WTC11 (cell line): Measurements from ENCODE around the gene TANGO6. TPM values are rescaled to one million over a fixed set of nuclear protein-coding genes. Genes with fewer than 3 reads are reported as not detected.
A peak's percentile ranks its signal among the peaks of the same experiment; 100 is the strongest.

Source experiments
- ATAC-seq: fragments of 200-7000 bp; cut with Tn5 transposase; 2 replicates; pipeline ENCODE4 v1.10.0; 2021; ENCODE audit warnings: mild to moderate bottlenecking, moderate library complexity
- CTCF ChIA-PET: fragments of 300-600 bp; sonication (Branson Sonifier 250); formaldehyde crosslinking; loops from one replicate; lab custom pipeline; 2021; ENCODE audit warnings: antibody characterized with exemption; lab: Charles Lee
- POLR2A ChIA-PET: fragments of 350-600 bp; sonication (Branson Sonifier 250); formaldehyde crosslinking; loops from one replicate; lab custom pipeline; 2021; ENCODE audit warnings: antibody characterized with exemption; lab: Charles Lee
- DNase-seq: peaks from one replicate; pipeline ENCODE4 v3.0.0; 2021; ENCODE audit warnings: low spot score
- H3K27ac Mint-ChIP-seq: 2 replicates; pipeline ENCODE4 v1.8.0; 2021; ENCODE audit warnings: mixed read lengths
- H3K27me3 Mint-ChIP-seq: 2 replicates; pipeline ENCODE4 v1.8.0; 2021; ENCODE audit warnings: low read depth, mild to moderate bottlenecking, moderate library complexity, mixed read lengths
- H3K36me3 Mint-ChIP-seq: 2 replicates; pipeline ENCODE4 v1.8.0; 2021; ENCODE audit warnings: mixed read lengths
- H3K4me1 Mint-ChIP-seq: 2 replicates; pipeline ENCODE4 v1.8.0; 2022; ENCODE audit warnings: mixed read lengths
- H3K4me3 Mint-ChIP-seq: 2 replicates; pipeline ENCODE4 v1.8.0; 2021; ENCODE audit warnings: mild to moderate bottlenecking, moderate library complexity, mixed read lengths
- H3K9me3 Mint-ChIP-seq: 2 replicates; pipeline ENCODE4 v1.8.0; 2021; ENCODE audit warnings: mixed read lengths
- ATF1 ChIP-seq: sonication (generic); formaldehyde crosslinking; IDR thresholded peaks from 2 replicates; pipeline ENCODE4 v1.8.1; 2023; ENCODE audit warnings: mild to moderate bottlenecking, moderate library complexity, missing genetic modification reagents
- CBFB ChIP-seq: sonication (generic); formaldehyde crosslinking; IDR thresholded peaks from 2 replicates; pipeline ENCODE4 v1.8.1; 2022; ENCODE audit warnings: mild to moderate bottlenecking, low read depth, missing genetic modification reagents
- ETV6 ChIP-seq: sonication (generic); formaldehyde crosslinking; IDR thresholded peaks from 2 replicates; pipeline ENCODE4 v1.8.1; 2022; ENCODE audit warnings: mild to moderate bottlenecking, missing genetic modification reagents
- FOXK1 ChIP-seq: sonication (generic); formaldehyde crosslinking; IDR thresholded peaks from 2 replicates; pipeline ENCODE4 v1.8.0; 2022; ENCODE audit warnings: mild to moderate bottlenecking, moderate library complexity, missing genetic modification reagents
- GTF2I ChIP-seq: fragments of 250-450 bp; sonication (Bioruptor Pico); conservative IDR thresholded peaks from 2 replicates; pipeline ENCODE4 v1.4.0; 2021; ENCODE audit warnings: mild to moderate bottlenecking
- HMGA2 ChIP-seq: fragments of 250-450 bp; sonication (Bioruptor Pico); IDR thresholded peaks from 2 replicates; pipeline ENCODE4 v1.4.0; 2021; ENCODE audit warnings: mild to moderate bottlenecking, moderate library complexity
- IRF2 ChIP-seq: sonication (generic); formaldehyde crosslinking; IDR thresholded peaks from 2 replicates; pipeline ENCODE4 v1.8.0; 2022; ENCODE audit warnings: low read depth, missing genetic modification reagents, borderline replicate concordance
- JUN ChIP-seq: sonication (generic); formaldehyde crosslinking; IDR thresholded peaks from 2 replicates; pipeline ENCODE4 v1.8.0; 2023; ENCODE audit warnings: mild to moderate bottlenecking, missing genetic modification reagents
- OVOL2 ChIP-seq: fragments of 250-450 bp; sonication (Bioruptor Pico); IDR thresholded peaks from 2 replicates; pipeline ENCODE4 v1.9.0; 2021; ENCODE audit warnings: mild to moderate bottlenecking, borderline replicate concordance
- PRRX2 ChIP-seq: fragments of 250-450 bp; sonication (Bioruptor Pico); IDR thresholded peaks from 2 replicates; pipeline ENCODE4 v1.8.0; 2021; ENCODE audit warnings: mild to moderate bottlenecking
- RORB ChIP-seq: fragments of 250-450 bp; sonication (Bioruptor Pico); IDR thresholded peaks from 2 replicates; pipeline ENCODE4 v1.9.0; 2021; ENCODE audit warnings: mild to moderate bottlenecking
- ZNF219 ChIP-seq: sonication (generic); formaldehyde crosslinking; IDR thresholded peaks from 2 replicates; pipeline ENCODE4 v1.8.0; 2023; ENCODE audit warnings: missing genetic modification reagents, mild to moderate bottlenecking, borderline replicate concordance
- ZNF232 ChIP-seq: sonication (generic); formaldehyde crosslinking; IDR thresholded peaks from 2 replicates; pipeline ENCODE4 v1.8.0; 2022; ENCODE audit warnings: mild to moderate bottlenecking, missing genetic modification reagents
- total RNA-seq: library from RNA; stranded (reverse); gene quantifications from 3 replicates; pipeline ENCODE4 v1.2.3, GENCODE V29; 2021
- TF ChIP-seq, protein P1 (sequence below): sonication (generic); formaldehyde crosslinking; IDR thresholded peaks from 2 replicates; pipeline ENCODE4 v1.8.0; 2022; ENCODE audit warnings: mild to moderate bottlenecking, missing genetic modification reagents
- TF ChIP-seq, protein P2 (sequence below): sonication (generic); formaldehyde crosslinking; IDR thresholded peaks from 2 replicates; pipeline ENCODE4 v1.8.1; 2022; ENCODE audit warnings: low read depth, mild to moderate bottlenecking, moderate library complexity, missing genetic modification reagents, borderline replicate concordance
- TF ChIP-seq, protein P3 (sequence below): fragments of 250-450 bp; sonication (Bioruptor Pico); conservative IDR thresholded peaks from 2 replicates; pipeline ENCODE4 v1.9.0; 2021; ENCODE audit warnings: mild to moderate bottlenecking
- TF ChIP-seq, protein P4 (sequence below): sonication (generic); formaldehyde crosslinking; IDR thresholded peaks from 2 replicates; pipeline ENCODE4 v1.8.1; 2023; ENCODE audit warnings: mild to moderate bottlenecking, missing genetic modification reagents
- TF ChIP-seq, protein P5 (sequence below): sonication (generic); formaldehyde crosslinking; IDR thresholded peaks from 2 replicates; pipeline ENCODE4 v1.8.1; 2023; ENCODE audit warnings: mild to moderate bottlenecking, moderate library complexity, missing genetic modification reagents
- TF ChIP-seq, protein P6 (sequence below): sonication (generic); formaldehyde crosslinking; IDR thresholded peaks from 2 replicates; pipeline ENCODE4 v1.8.1; 2022; ENCODE audit warnings: missing genetic modification reagents, borderline replicate concordance
- TF ChIP-seq, protein P7 (sequence below): sonication (generic); formaldehyde crosslinking; IDR thresholded peaks from 2 replicates; pipeline ENCODE4 v1.8.1; 2023; ENCODE audit warnings: mild to moderate bottlenecking, missing genetic modification reagents, borderline replicate concordance
- TF ChIP-seq, protein P8 (sequence below): sonication (generic); formaldehyde crosslinking; IDR thresholded peaks from 2 replicates; pipeline ENCODE4 v1.8.0; 2022; ENCODE audit warnings: mild to moderate bottlenecking, missing genetic modification reagents

The TANGO6 gene
- total RNA-seq, 1 experiment from 2014 or later: 15.6 TPM

DNA sequence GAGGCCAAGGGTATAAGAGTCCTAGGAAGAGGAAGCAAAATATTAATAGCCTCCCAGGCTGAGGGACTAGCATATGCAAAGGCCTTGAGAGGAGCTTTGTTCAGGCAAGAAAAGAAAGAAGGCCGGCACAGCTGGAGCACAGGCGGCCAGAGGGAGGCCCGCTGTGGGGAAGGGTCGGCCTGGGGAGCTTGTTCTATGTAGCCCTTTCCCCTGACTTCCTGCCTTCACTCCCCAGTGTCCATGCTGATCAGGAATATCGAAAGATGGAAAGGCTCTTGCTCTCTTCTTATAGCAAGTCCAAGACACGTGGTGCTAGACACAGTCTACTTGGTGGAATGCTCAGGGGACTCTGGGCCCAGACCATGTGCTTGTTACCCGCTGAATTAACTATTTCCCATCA is 234.7 kb downstream of the TANGO6 start (continued):
- TF ChIP-seq IRF2 (no peak), GTF2I (CRISPR knock-in tag) (no peak), HMGA2 (CRISPR knock-in tag) (no peak)
- TF ChIP-seq, protein P1, sequence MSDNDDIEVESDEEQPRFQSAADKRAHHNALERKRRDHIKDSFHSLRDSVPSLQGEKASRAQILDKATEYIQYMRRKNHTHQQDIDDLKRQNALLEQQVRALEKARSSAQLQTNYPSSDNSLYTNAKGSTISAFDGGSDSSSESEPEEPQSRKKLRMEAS (CRISPR knock-in tag): peak; percentile 61; the same call in 1 of the 2 replicates
- TF ChIP-seq, protein P2, sequence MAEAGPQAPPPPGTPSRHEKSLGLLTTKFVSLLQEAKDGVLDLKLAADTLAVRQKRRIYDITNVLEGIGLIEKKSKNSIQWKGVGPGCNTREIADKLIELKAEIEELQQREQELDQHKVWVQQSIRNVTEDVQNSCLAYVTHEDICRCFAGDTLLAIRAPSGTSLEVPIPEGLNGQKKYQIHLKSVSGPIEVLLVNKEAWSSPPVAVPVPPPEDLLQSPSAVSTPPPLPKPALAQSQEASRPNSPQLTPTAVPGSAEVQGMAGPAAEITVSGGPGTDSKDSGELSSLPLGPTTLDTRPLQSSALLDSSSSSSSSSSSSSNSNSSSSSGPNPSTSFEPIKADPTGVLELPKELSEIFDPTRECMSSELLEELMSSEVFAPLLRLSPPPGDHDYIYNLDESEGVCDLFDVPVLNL: no peak

DNA sequence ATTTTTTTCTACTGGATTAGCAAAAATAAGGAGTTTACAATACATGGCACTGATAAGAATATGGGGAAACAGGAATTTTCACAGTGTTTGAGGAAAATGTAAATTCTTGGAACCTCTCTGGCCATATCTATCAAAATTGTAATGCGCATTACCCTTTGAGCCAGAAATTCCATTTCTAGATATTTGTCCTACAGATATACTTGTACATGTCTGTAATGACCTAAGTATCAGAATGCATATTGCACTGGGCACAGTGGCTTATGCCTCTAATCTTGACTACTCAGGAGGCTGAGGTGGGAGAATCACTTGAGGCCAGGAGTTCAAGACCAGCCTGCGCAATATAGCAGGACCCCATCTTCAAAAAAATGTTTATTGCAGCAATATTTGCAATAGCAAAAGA is 236.4 kb downstream of the TANGO6 start:
- Mint-ChIP-seq H3K4me1 (peaks cover 39% of the 10 kb centered on the region), H3K9me3 (no peaks in the 10 kb centered on the region), H3K36me3 (no peaks in the 10 kb centered on the region), H3K27ac (no peak overlapping the region), H3K27me3 (no peaks in the 10 kb centered on the region), H3K4me3 (no peak overlapping the region)
- ATAC-seq: no peak
- ChIA-PET POLR2A (no interaction called here), CTCF (interaction anchor here (1.4 kb wide), 1 partner anchor 33 kb away, joined by 3 read pairs; no protein-coding TSS in a partner anchor)
- DNase-seq: no peak
- TF ChIP-seq, protein P3, sequence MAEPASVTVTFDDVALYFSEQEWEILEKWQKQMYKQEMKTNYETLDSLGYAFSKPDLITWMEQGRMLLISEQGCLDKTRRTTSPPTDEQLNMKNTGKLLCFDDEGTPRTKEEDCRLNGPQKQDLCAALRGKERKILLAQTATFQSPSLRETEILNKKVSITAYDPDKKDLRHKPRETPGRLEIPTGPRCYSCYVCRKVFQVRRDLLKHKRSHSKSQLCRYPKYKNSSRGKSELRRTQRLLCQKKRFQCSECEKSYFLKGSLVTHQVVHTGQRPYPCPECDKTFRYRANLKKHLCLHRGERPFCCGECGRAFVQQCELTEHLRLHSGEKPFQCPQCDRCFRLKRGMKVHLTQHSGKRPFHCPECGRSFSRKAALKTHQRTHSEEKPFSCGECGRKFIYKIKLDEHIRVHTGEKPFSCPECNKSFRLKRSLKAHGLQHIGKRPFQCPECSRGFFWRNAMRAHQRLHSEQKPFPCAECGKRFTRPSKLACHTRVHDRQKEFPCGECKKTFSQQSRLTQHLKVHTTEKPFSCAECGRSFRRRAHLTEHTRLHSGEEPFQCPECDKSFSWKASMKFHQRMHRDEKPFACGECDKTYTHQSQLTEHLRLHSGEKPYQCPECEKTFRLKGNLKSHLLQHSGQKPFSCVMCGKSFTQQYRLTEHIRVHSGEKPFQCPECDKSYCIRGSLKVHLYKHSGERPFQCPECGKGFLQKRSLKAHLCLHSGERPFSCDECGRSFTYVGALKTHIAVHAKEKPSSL: no peak
- TF ChIP-seq, protein P4, sequence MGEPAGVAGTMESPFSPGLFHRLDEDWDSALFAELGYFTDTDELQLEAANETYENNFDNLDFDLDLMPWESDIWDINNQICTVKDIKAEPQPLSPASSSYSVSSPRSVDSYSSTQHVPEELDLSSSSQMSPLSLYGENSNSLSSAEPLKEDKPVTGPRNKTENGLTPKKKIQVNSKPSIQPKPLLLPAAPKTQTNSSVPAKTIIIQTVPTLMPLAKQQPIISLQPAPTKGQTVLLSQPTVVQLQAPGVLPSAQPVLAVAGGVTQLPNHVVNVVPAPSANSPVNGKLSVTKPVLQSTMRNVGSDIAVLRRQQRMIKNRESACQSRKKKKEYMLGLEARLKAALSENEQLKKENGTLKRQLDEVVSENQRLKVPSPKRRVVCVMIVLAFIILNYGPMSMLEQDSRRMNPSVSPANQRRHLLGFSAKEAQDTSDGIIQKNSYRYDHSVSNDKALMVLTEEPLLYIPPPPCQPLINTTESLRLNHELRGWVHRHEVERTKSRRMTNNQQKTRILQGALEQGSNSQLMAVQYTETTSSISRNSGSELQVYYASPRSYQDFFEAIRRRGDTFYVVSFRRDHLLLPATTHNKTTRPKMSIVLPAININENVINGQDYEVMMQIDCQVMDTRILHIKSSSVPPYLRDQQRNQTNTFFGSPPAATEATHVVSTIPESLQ (CRISPR knock-in tag): no peak
- TF ChIP-seq ATF1 (CRISPR knock-in tag) (no peak), RORB (CRISPR knock-in tag) (no peak), CBFB (CRISPR knock-in tag) (no peak), OVOL2 (no peak), JUN (CRISPR knock-in tag) (no peak), ZNF232 (no peak), ETV6 (CRISPR knock-in tag) (no peak), ZNF219 (no peak), PRRX2 (CRISPR knock-in tag) (no peak), FOXK1 (CRISPR knock-in tag) (no peak)
- TF ChIP-seq, protein P5, sequence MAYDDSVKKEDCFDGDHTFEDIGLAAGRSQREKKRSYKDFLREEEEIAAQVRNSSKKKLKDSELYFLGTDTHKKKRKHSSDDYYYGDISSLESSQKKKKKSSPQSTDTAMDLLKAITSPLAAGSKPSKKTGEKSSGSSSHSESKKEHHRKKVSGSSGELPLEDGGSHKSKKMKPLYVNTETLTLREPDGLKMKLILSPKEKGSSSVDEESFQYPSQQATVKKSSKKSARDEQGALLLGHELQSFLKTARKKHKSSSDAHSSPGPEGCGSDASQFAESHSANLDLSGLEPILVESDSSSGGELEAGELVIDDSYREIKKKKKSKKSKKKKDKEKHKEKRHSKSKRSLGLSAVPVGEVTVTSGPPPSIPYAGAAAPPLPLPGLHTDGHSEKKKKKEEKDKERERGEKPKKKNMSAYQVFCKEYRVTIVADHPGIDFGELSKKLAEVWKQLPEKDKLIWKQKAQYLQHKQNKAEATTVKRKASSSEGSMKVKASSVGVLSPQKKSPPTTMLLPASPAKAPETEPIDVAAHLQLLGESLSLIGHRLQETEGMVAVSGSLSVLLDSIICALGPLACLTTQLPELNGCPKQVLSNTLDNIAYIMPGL (CRISPR knock-in tag): no peak
- TF ChIP-seq, protein P6, sequence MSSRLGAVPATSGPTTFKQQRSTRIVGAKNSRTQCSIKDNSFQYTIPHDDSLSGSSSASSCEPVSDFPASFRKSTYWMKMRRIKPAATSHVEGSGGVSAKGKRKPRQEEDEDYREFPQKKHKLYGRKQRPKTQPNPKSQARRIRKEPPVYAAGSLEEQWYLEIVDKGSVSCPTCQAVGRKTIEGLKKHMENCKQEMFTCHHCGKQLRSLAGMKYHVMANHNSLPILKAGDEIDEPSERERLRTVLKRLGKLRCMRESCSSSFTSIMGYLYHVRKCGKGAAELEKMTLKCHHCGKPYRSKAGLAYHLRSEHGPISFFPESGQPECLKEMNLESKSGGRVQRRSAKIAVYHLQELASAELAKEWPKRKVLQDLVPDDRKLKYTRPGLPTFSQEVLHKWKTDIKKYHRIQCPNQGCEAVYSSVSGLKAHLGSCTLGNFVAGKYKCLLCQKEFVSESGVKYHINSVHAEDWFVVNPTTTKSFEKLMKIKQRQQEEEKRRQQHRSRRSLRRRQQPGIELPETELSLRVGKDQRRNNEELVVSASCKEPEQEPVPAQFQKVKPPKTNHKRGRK: no peak
- TF ChIP-seq, protein P7, sequence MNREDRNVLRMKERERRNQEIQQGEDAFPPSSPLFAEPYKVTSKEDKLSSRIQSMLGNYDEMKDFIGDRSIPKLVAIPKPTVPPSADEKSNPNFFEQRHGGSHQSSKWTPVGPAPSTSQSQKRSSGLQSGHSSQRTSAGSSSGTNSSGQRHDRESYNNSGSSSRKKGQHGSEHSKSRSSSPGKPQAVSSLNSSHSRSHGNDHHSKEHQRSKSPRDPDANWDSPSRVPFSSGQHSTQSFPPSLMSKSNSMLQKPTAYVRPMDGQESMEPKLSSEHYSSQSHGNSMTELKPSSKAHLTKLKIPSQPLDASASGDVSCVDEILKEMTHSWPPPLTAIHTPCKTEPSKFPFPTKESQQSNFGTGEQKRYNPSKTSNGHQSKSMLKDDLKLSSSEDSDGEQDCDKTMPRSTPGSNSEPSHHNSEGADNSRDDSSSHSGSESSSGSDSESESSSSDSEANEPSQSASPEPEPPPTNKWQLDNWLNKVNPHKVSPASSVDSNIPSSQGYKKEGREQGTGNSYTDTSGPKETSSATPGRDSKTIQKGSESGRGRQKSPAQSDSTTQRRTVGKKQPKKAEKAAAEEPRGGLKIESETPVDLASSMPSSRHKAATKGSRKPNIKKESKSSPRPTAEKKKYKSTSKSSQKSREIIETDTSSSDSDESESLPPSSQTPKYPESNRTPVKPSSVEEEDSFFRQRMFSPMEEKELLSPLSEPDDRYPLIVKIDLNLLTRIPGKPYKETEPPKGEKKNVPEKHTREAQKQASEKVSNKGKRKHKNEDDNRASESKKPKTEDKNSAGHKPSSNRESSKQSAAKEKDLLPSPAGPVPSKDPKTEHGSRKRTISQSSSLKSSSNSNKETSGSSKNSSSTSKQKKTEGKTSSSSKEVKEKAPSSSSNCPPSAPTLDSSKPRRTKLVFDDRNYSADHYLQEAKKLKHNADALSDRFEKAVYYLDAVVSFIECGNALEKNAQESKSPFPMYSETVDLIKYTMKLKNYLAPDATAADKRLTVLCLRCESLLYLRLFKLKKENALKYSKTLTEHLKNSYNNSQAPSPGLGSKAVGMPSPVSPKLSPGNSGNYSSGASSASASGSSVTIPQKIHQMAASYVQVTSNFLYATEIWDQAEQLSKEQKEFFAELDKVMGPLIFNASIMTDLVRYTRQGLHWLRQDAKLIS (CRISPR knock-in tag): no peak
- TF ChIP-seq, protein P8, sequence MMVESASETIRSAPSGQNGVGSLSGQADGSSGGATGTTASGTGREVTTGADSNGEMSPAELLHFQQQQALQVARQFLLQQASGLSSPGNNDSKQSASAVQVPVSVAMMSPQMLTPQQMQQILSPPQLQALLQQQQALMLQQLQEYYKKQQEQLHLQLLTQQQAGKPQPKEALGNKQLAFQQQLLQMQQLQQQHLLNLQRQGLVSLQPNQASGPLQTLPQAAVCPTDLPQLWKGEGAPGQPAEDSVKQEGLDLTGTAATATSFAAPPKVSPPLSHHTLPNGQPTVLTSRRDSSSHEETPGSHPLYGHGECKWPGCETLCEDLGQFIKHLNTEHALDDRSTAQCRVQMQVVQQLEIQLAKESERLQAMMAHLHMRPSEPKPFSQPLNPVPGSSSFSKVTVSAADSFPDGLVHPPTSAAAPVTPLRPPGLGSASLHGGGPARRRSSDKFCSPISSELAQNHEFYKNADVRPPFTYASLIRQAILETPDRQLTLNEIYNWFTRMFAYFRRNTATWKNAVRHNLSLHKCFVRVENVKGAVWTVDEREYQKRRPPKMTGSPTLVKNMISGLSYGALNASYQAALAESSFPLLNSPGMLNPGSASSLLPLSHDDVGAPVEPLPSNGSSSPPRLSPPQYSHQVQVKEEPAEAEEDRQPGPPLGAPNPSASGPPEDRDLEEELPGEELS (CRISPR knock-in tag): no peak
